ENCODE data around the gene ZNF322. TPM values are rescaled to one million over a fixed set of nuclear protein-coding genes. Genes with fewer than 3 reads are reported as not detected.

Gene ZNF322
- total RNA-seq, 1 donor from 2014 or later, result 47.5 TPM

- H3K27ac Mint-ChIP-seq (ENCODE audit: unreplicated experiment), result no peak overlapping the region
- TF ChIP-seq CTCF (conservative IDR thresholded peaks at IDR 0.05), result no peak
- no peak overlapping the region for H3K4me3 Mint-ChIP-seq
- peaks cover 6% of the 10 kb centered on the region for H3K27me3 Mint-ChIP-seq (ENCODE audit: low read depth)
- DNase-seq (ENCODE audit: low read depth, low spot score), result no peak
- H3K9me3 Mint-ChIP-seq, result no peaks in the 10 kb centered on the region
- H3K4me1 Mint-ChIP-seq, result peaks cover 8% of the 10 kb centered on the region
- peaks cover 2% of the 10 kb centered on the region for H3K36me3 Mint-ChIP-seq (ENCODE audit: low read depth)
Measured at GRCh38 chr6:26594730-26595632, 64.6 kb downstream of the ZNF322 start.

- H3K4me1 Mint-ChIP-seq, result peaks cover 8% of the 10 kb centered on the region
- no peak for TF ChIP-seq CTCF (conservative IDR thresholded peaks at IDR 0.05)
- peaks cover under 1% of the 10 kb centered on the region for H3K36me3 Mint-ChIP-seq (ENCODE audit: low read depth)
- no peaks in the 10 kb centered on the region for H3K9me3 Mint-ChIP-seq
- DNase-seq (ENCODE audit: low read depth, low spot score), result no peak
- H3K27me3 Mint-ChIP-seq (ENCODE audit: low read depth), result peaks cover 15% of the 10 kb centered on the region
- H3K4me3 Mint-ChIP-seq, result no peak overlapping the region
- no peak overlapping the region for H3K27ac Mint-ChIP-seq (ENCODE audit: unreplicated experiment)
Measured at GRCh38 chr6:26594131-26594498, 65.4 kb downstream of the ZNF322 start.

DNA sequence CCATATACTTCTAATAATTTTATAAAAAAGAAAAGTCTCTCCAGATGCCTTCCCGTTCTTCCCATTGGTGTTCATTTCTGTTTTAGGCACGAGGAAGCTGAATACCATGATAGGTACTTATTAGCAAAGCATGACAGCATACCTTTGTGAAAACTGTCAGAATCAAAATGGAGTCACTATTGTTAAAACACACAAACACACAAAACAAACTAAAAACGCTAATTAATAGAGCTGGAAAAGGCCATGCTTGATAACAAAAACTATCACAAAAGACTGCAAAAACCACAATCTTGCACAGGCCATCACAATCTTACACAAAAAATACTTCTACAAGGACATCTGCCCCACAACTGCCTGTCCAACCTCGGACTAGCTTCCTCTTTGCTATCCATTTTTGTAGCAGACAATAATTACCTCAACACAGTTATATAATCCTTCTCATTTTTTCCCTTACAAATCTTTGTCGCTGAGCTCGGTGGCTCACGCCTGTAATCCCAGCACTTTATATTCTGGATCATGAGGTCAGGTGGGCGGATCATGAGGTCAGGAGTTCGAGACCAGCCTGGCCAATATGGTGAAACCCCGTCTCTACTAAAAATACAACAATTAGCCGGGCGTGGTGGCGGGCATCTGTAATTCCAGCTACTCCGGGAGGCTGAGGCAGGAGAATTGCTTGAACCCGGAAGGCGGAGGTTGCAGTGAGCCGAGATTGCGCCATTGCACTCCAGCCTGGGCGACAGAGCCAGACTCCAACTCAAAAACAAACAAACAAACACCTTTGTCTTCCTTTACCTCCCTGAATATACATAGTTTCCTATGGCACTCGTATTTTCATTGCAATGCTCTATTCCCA, 66.0 kb downstream of the ZNF322 start:
- H3K4me3 Mint-ChIP-seq, result no peak overlapping the region
- H3K36me3 Mint-ChIP-seq (ENCODE audit: low read depth), result no peaks in the 10 kb centered on the region
- H3K27ac Mint-ChIP-seq (ENCODE audit: unreplicated experiment), result no peak overlapping the region

DNA sequence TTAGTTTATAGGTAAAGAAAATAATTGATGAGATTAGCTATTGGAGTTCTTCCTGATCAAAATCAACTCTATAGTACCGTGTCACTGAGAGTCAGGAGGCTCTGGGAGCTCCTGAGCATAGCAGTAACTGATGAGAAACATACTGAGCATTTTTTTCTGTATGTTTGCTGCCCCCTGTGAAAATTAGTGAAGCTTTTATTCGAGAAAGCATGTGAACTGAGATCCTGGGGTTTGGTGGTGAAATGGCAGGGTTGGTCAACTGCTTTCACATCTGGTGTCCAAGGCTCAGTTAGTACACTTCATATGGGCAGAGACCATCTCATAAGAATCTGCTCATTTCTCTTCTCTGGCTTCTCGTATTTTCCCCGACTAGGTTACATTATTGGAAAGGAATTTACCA, 66.9 kb downstream of the ZNF322 start:
- no peaks in the 10 kb centered on the region for H3K36me3 Mint-ChIP-seq (ENCODE audit: low read depth)
- H3K4me3 Mint-ChIP-seq, result no peak overlapping the region
- peaks cover 22% of the 10 kb centered on the region for H3K27me3 Mint-ChIP-seq (ENCODE audit: low read depth)
- DNase-seq (ENCODE audit: low read depth, low spot score), result no peak
- no peaks in the 10 kb centered on the region for H3K9me3 Mint-ChIP-seq
- H3K27ac Mint-ChIP-seq (ENCODE audit: unreplicated experiment), result no peak overlapping the region
- peaks cover 4% of the 10 kb centered on the region for H3K4me1 Mint-ChIP-seq
- no peak for TF ChIP-seq CTCF (conservative IDR thresholded peaks at IDR 0.05)

More for the DNA sequence above, 66.0 kb downstream of the ZNF322 start:
- H3K9me3 Mint-ChIP-seq, result no peaks in the 10 kb centered on the region
- H3K4me1 Mint-ChIP-seq, result peaks cover 8% of the 10 kb centered on the region
- no peak for DNase-seq (ENCODE audit: low read depth, low spot score)
- TF ChIP-seq CTCF (conservative IDR thresholded peaks at IDR 0.05), result no peak
- peaks cover 18% of the 10 kb centered on the region for H3K27me3 Mint-ChIP-seq (ENCODE audit: low read depth)

DNA sequence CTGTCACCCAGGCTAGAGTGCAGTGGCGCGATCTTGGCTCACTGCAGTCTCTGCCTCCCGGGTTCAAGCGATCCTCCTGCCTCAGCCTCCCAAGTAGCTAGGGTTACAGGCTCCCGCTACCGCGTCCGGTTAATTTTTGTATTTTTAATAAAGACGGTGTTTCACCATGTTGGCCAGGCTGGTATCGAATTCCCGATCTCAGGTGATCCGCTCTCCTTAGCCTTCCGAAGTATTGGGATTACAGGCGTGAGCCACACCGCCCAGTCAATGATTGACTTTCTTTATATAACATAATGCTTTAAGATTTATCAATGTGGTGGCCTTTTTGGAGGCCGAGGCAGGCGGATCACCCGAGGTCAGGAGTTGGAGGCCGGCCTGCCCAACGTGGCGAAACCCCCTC, 70.6 kb downstream of the ZNF322 start:
- Mint-ChIP-seq H3K36me3 (ENCODE audit: low read depth) (no peaks in the 10 kb centered on the region), H3K4me3 (no peak overlapping the region), H3K4me1 (no peaks in the 10 kb centered on the region), H3K27me3 (ENCODE audit: low read depth) (peaks cover 49% of the 10 kb centered on the region), H3K9me3 (no peaks in the 10 kb centered on the region), H3K27ac (ENCODE audit: unreplicated experiment) (no peak overlapping the region)
- TF ChIP-seq CTCF (conservative IDR thresholded peaks at IDR 0.05), result no peak
- DNase-seq (ENCODE audit: low read depth, low spot score), result no peak

Other genes starting within 250 kb of the ZNF322 start
- 4.2 and 5.1 TPM in 2 replicates for gene BTN3A3, start 219.2 kb downstream of the ZNF322 start, total RNA-seq
- 25.2 and 25.8 TPM in 2 replicates for gene BTN2A1, start 201.8 kb downstream of the ZNF322 start, total RNA-seq
- not detected in 2 replicates for gene BTN1A1, start 159.4 kb downstream of the ZNF322 start, total RNA-seq
- 49.7 and 50.1 TPM in 2 replicates for gene HMGN4, start 121.4 kb downstream of the ZNF322 start, total RNA-seq
- 24.8 and 26.3 TPM in 2 replicates for gene ABT1, start 62.8 kb downstream of the ZNF322 start, total RNA-seq